GM21528 (cell line): ENCODE measurements around the gene CDCP1.
"Not testable (repeated sequence)": the region's sequence is repeated elsewhere in the genome, so short reads cannot be mapped to it uniquely, and the experiment has no call there.

ENCODE experiments used
- ATAC-seq: cut with Tn5 transposase; IDR thresholded peaks from one replicate; pipeline ENCODE4 v1.9.1; 2021; ENCODE audit warnings: mild to moderate bottlenecking, moderate library complexity; ENCODE audit not compliant: unreplicated experiment, low FRiP score

CDCP1 gene

DNA sequence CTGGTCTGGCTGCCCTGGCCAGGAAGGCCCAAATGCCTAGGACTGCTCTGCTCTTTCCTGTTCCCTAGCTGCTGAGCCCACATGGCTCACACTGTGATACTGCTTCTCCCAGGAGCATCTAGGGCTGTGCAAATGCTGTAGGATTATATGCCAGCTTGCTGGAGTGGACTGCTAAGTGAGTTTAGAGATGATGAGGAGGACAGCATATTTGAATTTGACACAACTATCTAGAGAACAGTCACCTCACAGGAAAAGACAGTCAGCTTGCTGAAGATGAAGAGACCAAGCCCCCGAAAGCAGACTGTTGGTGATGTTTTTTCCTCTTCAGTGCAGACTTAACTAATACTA is 80.8 kb downstream of the CDCP1 start:
- ATAC-seq = no peak

DNA sequence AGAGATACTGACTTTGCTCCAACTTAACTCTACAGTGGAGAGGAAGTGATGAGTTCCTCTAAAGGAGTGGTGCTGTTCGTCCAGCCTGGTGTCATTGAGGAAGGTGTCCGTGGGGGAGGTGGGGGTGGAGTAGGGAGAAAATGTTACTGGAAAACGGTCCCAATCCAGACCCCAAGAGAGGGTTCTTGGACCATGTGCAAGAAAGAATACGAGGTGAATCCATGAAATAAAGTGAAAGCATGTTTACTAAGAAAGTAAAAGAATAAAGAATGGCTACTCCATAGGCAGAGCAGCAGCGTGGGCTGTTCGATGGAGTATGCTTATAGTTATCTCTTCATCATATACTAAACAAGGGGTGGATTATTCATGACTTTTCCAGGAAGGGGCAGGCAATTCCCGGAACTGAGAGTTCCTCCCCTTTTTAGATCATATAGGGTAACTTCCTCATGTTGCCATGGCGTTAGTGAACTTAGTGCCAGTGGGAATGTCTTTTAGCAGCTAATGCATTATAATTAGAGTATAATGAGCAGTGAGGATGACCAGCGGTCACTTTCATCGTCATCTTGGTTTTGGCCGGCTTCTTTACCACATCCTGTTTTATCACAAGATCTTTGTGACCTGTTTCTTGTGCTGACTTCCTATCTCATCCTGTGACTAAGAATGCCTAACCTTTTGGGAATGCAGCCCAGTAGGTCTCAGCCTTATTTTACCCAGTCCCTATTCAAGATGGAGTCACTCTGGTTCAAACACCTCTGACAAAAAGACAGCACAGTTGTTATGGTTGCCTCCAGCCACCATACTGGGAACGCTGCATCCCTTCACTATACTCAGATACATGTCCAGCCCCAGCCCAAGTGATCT is 81.4 kb downstream of the CDCP1 start:
- ATAC-seq = no peak

DNA sequence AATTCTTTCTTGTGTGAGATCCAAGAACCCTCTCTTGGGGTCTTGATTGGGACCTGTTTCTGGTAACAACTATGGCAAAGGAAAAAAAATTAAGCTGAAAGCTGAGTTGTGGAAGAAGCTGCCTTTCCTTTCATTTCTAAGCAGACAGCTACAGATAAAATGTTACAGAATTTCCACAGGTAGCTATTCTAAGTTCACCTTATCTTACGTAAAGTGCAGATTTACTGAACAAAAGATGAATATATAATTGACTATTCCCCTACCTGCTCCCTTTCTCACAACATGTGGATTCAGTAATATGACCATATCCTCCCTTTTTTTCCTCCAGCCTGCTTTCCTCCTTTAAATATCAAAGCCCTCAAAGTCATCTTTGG is 83.5 kb downstream of the CDCP1 start:
- ATAC-seq = no peak

DNA sequence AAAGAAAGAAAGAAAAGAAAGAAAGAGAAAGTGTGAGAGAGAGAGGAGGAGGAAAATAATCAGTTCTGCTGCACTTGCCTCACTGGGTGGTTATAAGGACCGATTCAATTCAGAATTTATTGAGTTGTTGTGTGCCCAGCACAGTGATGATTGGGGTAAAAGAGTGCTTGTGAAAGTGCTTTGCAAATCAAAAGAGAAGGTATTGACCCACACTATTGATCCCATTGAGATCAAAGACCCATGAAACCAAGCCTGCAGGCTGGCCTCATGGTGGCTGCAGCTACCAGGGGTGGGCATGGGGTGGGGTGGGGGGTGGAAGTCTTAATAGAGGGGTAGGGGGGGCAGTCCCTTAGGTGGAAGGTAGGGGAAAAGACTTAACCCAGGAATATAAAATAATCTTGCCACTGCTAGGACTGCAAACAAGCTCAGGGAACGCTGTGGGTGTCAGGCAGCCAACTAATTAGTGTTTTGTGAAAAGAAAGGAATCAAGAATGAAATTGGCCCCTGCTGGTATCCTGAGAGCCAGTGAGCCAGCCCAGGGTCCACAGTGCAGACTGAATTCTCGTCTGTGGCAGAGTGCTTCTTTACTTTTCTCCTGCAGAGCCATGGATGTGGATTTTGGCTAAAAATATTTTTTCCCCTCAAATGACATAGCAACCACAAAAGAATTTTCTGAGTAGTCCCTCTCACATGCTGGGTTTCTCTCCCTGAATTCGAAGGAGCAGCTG is 85.8 kb downstream of the CDCP1 start:
- ATAC-seq = no peak

DNA sequence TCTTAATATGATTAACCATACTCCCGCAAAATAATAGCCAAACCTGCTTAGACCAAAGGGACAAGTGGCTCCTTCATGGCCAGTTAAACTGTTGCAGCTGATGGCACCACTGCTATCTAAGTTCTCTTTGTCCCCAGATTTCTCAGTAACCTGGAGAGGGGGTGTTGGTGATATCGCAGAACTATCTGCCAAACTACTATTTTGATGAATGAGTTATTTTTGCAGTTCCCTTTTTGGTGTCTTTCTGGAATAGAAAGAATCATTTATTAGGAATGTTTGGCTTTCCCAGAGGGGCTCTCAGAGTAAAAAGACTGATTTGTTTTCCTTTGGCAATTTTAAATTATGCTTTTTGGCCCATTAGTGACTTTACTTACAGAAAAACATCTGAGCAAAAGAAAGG is 87.0 kb downstream of the CDCP1 start:
- no peak for ATAC-seq

DNA sequence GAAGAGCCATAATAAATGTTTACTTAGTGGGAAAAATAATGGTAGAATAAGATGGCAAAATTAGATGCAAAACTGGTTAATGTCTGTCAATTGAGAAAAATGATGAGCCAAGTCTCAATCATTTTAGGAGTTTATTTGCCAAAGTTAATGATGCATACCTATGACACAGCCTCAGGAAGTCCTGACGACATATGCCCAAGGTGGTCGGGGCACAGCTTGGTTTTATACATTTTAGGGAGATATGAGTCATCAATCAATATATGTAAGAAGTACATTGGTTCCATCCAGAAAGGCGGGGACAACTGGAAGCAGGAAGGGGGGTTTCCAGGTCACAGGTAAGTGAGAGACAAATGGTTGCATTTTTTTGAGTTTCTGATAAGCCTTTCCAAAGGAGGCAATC is 88.6 kb downstream of the CDCP1 start:
- no peak for ATAC-seq

DNA sequence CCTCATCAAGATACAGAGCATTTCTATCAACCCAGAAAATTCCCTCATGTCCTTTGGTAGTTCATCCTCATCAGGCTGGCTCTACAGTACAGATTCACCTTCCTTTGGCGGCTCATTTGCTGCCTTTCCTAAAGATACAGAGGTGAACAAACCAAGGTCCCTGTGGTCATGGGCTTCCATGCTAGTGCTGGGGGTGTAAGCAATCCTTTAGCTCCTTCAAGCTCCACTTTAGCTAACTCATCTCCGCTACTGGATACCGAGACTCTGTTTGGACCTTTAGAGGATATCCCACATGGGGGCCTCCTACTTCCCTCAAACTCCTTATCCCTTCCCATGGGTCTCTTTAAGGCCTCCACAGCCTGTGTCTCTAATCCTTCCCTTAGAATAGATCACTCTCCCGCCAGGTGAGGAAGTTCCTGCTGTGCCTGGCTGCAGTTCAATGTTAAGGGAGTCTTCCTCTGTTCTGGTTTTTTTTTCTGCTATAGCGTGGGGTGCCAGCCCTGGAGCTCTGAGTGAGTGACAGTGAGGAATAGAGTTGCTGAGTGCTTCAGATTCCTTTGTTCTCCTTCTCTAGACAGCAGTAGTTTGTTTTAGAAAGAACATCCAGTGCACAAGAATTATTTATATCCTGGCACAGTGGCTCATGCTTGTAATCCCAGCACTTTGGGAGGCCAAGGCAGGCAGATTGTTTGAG is 89.4 kb downstream of the CDCP1 start:
- no peak for ATAC-seq

DNA sequence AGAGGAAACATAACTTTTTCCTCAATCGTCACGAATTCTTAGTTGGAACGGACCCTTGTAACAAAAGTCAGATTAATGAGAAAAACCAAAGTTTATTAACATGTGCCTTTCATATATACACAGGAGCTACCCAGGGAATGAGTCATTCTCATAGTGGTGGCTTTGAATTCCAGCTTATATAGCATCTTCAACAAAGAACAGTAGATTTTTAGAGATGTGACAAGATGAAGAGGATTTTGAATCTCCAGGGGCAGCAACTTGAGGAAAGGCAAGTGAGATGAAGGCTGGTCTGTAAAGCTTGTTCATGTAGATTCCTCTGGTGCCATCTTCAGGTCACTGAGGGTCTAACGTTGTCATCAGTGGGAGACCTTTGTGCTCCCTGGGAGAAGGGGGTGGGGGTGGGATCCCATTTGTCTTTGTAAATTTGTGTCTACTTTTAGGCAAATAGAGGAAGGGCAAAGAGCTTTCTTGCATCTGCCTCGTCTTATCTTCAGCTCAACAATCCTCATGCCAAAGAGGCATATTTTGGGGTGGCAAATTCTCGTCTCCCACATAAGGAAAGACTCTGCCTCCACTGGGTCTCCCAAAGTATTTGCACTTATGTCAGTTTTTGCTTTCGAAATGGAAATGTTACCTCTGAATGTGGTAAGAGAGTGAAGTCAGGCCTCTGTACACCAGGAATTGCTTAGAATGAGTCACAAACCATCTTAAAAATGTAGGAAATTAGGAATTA is 90.6 kb downstream of the CDCP1 start:
- ATAC-seq = no peak

DNA sequence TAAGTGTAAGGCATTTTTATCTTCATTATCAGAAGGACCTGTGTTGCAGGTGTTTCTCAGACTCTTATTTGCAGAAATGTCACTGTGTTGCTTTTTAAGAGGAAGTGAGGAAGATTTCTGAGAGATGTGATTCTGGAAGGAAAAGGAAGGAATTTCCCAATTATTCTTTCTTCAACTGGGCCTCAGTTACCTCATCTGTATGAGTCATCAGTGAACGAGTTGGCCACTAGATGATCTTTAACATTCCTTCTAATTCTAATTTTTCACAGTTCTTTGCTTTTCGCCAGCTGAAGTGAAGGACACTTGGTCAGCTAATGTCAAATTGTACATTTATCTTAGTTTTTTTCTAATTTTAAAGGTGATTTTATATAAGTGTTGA is 91.2 kb downstream of the CDCP1 start:
- ATAC-seq = no peak

DNA sequence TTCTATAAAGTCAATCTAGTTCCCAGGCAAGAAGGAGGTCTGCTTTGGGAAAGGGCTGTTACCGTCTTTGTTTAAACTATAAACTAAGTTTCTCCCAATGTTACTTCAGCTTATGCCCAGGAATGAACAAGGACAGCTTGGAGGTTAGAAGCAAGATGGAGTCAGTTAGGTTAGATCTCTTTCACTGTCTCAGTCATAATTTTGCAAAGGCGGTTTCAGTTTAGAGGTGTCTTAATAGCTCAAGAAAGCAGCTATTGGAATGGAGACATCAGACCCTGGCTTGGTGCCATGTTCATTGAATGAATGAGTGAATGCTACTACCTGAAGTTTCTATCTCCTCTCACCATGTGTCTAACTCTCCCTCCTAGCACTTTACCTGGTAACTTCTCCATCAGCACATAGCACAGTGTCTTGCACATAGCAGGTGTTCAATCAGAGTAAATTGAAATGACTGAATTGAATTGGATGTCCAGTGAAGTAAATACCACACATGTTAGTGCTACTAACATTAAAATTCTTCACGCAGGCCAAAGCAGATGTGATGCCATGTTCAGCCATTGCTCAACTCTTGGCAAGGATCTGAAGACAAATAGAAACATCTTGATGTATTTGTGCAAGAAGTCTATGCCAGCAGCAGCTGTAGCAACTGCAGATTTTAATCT is 91.9 kb downstream of the CDCP1 start:
- ATAC-seq = no peak

DNA sequence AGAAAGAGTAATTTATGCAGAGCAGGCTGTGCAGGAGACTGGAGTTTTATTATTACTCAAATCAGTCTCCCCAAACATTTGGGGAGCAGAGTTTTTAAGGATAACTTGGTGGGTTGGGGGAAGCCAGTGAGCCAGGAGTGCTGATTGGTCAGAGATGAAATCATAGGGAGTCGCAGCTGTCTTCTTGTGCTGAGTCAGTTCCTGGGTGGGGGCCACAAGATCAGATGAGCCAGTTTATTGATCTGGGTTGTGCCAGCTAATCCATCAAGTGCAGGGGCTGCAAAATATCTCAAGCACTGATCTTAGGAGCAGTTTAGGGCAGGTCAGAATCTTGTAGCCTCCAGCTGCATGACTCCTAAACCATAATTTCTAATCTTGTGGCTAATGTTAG is 92.4 kb downstream of the CDCP1 start:
- ATAC-seq = not testable (repeated sequence)

DNA sequence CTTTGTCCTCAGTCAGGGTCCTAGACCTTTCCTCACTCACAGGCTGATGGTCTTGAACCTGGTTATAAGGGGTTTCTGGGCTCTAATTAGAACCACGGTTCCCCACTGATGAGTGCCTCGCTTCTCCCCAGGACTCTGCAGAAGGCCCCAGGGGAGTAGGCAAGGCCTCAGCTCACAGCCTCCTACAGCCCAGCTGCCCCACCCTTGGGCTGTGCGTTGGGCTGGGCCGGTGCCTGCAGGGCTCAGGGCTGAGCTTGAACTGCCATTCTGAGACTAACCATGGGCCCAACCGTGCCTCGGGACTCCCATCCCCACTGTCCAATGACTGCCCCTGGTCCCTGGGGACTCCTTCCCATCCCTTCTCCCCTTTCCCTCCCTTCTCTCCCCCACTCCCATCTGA is 94.5 kb downstream of the CDCP1 start:
- ATAC-seq = no peak

DNA sequence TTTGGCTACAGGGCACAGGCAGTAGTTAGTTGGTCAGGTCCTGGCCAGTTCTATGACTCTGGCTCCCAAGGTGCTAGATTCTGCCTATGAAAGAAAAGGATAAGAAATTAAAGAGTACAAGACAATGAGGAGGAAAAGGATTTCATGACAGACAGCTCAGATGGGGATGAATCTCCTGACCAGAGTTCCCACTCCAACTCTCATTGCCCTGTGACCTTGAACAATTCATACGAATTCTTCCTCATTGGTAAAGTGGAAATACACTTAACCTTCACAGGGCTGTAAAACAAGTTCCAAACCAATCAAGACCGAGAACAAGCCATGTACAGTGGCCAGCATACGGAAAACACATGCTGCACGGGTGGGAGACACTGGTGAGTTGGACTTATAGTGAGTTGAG is 96.4 kb downstream of the CDCP1 start:
- no peak for ATAC-seq

DNA sequence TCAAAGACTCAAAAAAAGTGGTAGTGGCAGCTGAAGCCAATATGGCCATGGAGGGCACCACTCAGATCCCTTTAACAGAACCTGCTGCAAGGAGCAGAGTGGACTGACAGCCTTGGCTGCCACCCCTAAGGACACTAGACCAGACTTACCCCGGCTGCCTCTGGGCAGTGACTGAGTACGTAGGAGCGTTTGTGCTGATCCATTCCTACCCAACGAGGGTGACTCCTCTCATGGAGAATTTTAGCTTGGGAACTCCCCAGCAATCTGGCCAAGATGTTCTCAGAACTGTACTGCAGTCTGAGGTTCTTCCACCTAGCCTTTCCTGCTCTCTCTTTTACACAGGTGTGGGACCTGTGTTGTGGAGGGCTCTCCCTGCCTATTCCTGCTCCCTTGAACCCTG is 97.9 kb downstream of the CDCP1 start:
- no peak for ATAC-seq

DNA sequence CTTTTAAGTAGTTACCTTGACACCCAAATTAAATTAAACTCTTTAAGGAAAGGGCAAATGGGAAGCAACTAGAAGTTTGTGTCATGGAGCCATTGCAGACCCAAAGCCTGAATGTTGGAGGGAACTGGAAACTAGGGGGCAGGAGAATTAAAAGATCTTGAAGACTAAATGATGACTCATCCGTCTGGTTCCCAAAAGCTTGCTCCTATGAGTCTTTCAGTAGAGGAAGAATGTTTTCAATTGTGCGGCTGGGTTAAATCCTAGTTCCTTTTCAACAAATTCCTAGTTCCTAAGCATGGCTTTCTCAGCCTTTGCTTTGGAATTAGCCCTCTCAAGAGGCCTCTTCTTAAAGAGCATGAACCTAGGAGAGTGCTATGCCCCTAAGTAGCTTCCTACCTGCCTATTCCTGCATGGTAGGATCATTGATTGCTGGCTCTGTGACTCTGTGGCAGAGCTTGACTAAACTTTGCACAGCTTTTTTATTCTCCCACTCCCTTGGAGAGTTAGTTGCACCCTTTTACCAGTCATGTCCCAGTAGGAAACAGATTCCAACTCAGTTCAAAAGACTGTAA is 102.4 kb downstream of the CDCP1 start:
- no peak for ATAC-seq

DNA sequence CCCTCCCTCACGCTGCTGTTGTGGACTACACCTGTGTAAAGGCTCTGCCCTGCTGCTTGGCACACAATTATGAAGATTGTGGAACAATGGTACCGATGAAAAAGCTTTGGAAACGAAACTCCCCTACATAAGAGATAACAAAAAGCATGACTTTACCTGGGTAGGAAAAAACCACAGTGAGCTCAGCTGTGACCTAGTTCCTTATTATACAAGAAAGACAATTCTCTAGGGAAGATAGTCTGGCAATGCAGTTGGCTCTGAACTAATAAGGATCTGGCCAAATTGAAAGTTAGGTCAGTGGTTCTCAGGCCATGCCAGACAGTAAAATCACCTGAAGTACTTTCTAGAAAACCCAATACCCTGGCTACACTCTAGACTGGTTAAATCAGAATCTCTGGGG is 104.0 kb downstream of the CDCP1 start:
- ATAC-seq = no peak

DNA sequence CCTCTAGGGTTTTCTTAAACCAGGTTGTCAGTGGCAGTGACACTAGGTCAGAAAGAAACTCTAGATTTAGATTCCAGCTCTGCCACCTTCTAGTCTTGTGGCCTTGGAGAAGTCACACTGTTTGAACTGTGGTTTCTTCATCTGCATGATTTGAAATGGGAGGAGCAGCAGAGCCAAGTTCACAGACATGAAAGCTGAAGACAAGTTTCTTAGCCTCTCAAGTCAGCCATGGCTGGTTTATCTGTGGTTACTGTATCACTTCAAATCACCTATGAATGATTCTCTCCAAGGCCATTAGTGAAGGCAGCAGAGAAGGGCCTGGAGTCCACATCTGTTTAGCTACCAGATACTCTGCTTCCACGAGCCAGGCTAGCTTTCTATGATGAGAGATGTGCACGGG is 104.5 kb downstream of the CDCP1 start:
- no peak for ATAC-seq

DNA sequence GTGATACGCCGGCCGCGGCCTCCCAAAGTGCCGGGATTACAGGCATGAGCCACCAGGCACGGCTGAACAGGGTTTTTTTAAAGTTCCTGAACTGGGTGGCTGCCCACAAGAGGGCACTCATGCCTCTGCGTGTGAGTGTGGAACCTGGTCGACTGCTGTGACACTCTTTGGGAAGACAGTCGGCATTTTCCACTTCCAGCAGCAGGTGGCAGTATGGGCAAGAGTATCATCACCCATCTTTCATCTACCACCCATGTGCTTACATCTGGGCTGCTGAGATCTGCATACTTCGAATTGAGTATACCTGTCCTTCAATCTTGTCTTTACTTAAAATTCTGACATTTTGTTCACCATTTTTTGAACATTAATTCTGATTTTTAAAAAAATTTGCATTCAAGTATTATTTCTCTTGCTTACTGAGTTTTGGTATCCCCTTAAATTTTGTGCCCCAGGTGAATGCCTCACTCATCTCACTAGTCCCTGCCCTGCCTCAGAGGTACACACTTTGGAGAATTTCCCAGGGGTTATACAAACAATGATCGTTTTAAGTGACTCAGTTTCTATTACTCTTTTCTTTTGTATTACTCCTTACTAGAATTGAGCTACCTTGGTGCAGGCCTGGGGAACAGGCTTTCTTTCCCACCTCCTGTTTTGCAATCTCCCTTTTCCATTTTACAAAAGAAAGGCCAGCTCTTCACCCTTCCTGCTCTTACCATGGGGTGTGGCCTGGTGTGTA is 108.3 kb downstream of the CDCP1 start:
- ATAC-seq = peak; percentile 82
